Thymus (tissue), 11 donors: Measurements from ENCODE around the gene UMAD1. TPM values are rescaled to one million over a fixed set of nuclear protein-coding genes. Genes with fewer than 3 reads are reported as not detected.

ENCODE experiments used
- DNase-seq, 9 donors: peaks; one replicate each; pipeline ENCODE4 v3.0.0-alpha.2; 2013; ENCODE audit warnings: low spot score in 9 of 9, low read depth in 6 of 9, missing footprints in 1 of 9
- H3K27ac ChIP-seq, 2 donors: one replicate each; pipeline ENCODE4 v1.5.1; 2013; ENCODE audit warnings: control low read depth in 1 of 2, low read depth in 1 of 2, low read length in 1 of 2, mild to moderate bottlenecking in 1 of 2, moderate library complexity in 1 of 2
- H3K27me3 ChIP-seq, 2 donors: one replicate each; pipeline ENCODE4 v1.5.1; 2013; ENCODE audit warnings: low read length in 1 of 2; ENCODE audit not compliant: control insufficient read depth in 2 of 2, insufficient read depth in 1 of 2
- H3K36me3 ChIP-seq, 2 donors: one replicate each; pipeline ENCODE4 v1.5.1; 2013; ENCODE audit warnings: low read length in 1 of 2, mild to moderate bottlenecking in 1 of 2, moderate library complexity in 1 of 2; ENCODE audit not compliant: control insufficient read depth in 2 of 2, insufficient read depth in 2 of 2
- H3K4me1 ChIP-seq, 2 donors: one replicate each; pipeline ENCODE4 v1.5.1; 2013; ENCODE audit warnings: low read length in 2 of 2; ENCODE audit not compliant: control insufficient read depth in 2 of 2, insufficient read depth in 2 of 2
- H3K4me3 ChIP-seq, 2 donors: one replicate each; pipeline ENCODE4 v1.5.1; 2013; ENCODE audit warnings: low read length in 2 of 2, control low read depth in 1 of 2, mild to moderate bottlenecking in 1 of 2
- H3K9me3 ChIP-seq, 2 donors: one replicate each; pipeline ENCODE4 v1.5.1; 2013; ENCODE audit warnings: low read length in 1 of 2, mild to moderate bottlenecking in 1 of 2; ENCODE audit not compliant: control insufficient read depth in 2 of 2, insufficient read depth in 1 of 2
- WGBS: extraction: QIAGEN DNeasy Blood & Tissue Kit; methylation state at CpG from one replicate; pipeline ENCODE4 v1.1.7; 2013; 5-methylcytosine and 5-hydroxymethylcytosine counted together
- polyA plus RNA-seq: library from polyadenylated mRNA; stranded (reverse); fragments of 200-250 nt; gene quantifications from one replicate; pipeline ENCODE4 v1.2.3, GENCODE V29; 2013
- total RNA-seq: library from RNA; stranded (reverse); fragments of 120-200 nt; gene quantifications from one replicate; pipeline ENCODE4 v1.2.4, GENCODE V29; 2013
- donor health status: healthy.

The UMAD1 gene
- total and polyA plus RNA-seq, 2 donors, result 15.7 to 21.9 TPM

DNA sequence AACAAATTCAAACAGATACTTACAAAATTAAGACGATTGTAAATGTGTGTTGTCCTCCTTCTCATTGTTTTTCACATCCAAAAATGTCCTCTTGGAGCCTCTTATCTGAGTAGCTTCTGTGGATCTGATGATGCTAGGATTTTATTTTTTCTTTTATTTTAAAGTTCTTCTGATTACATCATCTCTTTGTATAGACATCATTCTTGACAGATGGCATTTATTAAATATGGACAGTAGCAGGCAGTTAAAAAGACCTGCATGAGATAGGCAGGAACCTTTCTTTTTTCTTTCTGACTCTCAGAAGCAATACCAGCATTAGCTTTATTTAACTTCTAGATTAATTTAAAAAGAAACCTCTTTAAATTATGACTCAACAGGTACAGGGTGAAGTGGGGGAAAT, 77.9 kb downstream of the UMAD1 start, which contains the start of gene RPA3:
TSS of gene RPA3 (minus strand) at position 116 of the 400 bp plus-strand sequence. CDS start 78,189 bp downstream, outside the sequence.
- H3K9me3 ChIP-seq, result peaks cover 1 to 13% of the 10 kb centered on the region in 2 donors
- no peaks in the 10 kb centered on the region for H3K27me3 ChIP-seq
- 97% methylated on average over 1 of the region's 1 CpG for WGBS
- no peaks in the 10 kb centered on the region for H3K36me3 ChIP-seq
- H3K4me1 ChIP-seq, result peaks cover 10 to 20% of the 10 kb centered on the region in 2 donors
- H3K27ac ChIP-seq, result peak within 1 kb of the TSS; percentile 36 to 97
- DNase-seq, result peak in 1 of 9 donors; percentile 50
- peak within 1 kb of the TSS in 1 of 2 donors; percentile 22 for H3K4me3 ChIP-seq

GRCh38 chr7:7719236-7719635, 78.7 kb downstream of the UMAD1 start:
- Histone ChIP-seq H3K27ac (peak overlapping the region; percentile 36 to 97), H3K9me3 (peaks cover 1 to 13% of the 10 kb centered on the region in 2 donors), H3K4me3 (peak overlapping the region in 1 of 2 donors; percentile 22), H3K36me3 (no peaks in the 10 kb centered on the region), H3K27me3 (no peaks in the 10 kb centered on the region), H3K4me1 (peaks cover 10 to 17% of the 10 kb centered on the region in 2 donors)
- peak; percentile 68 to 95 (median 87) for DNase-seq
- under 1% methylated on average over 2 of the region's 2 CpGs for WGBS

GRCh38 chr7:7720193-7720592, 79.6 kb downstream of the UMAD1 start:
- peak in 4 of 9 donors; percentile 31 to 69 (median 40) for DNase-seq
- H3K4me3 ChIP-seq, result no peak overlapping the region
- WGBS, result 100% methylated on average over 1 of the region's 1 CpG
- no peaks in the 10 kb centered on the region for H3K36me3 ChIP-seq
- no peaks in the 10 kb centered on the region for H3K27me3 ChIP-seq
- peaks cover 1 to 13% of the 10 kb centered on the region in 2 donors for H3K9me3 ChIP-seq
- H3K27ac ChIP-seq, result peak overlapping the region; percentile 72 to 97
- peaks cover 10 to 17% of the 10 kb centered on the region in 2 donors for H3K4me1 ChIP-seq

- H3K36me3 ChIP-seq, result no peaks in the 10 kb centered on the region
- H3K4me1 ChIP-seq, result peaks cover 10 to 17% of the 10 kb centered on the region in 2 donors
- peak in 2 of 9 donors; percentile 18 to 48 for DNase-seq
- no peaks in the 10 kb centered on the region for H3K27me3 ChIP-seq
- 95% methylated on average over 5 of the region's 5 CpGs for WGBS
- H3K9me3 ChIP-seq, result peaks cover 1 to 13% of the 10 kb centered on the region in 2 donors
- H3K27ac ChIP-seq, result peak overlapping the region in 1 of 2 donors; percentile 97
- H3K4me3 ChIP-seq, result no peak overlapping the region
These were observed 80.4 kb downstream of the UMAD1 start for GRCh38 chr7:7720750-7721621.

GRCh38 chr7:7731732-7732131, 91.2 kb downstream of the UMAD1 start:
- no peaks in the 10 kb centered on the region for H3K27me3 ChIP-seq
- no peaks in the 10 kb centered on the region for H3K36me3 ChIP-seq
- no peak overlapping the region for H3K4me3 ChIP-seq
- H3K4me1 ChIP-seq, result peaks cover 2 to 3% of the 10 kb centered on the region in 2 donors
- no peaks in the 10 kb centered on the region for H3K9me3 ChIP-seq
- no peak for DNase-seq
- H3K27ac ChIP-seq, result no peak overlapping the region

DNA sequence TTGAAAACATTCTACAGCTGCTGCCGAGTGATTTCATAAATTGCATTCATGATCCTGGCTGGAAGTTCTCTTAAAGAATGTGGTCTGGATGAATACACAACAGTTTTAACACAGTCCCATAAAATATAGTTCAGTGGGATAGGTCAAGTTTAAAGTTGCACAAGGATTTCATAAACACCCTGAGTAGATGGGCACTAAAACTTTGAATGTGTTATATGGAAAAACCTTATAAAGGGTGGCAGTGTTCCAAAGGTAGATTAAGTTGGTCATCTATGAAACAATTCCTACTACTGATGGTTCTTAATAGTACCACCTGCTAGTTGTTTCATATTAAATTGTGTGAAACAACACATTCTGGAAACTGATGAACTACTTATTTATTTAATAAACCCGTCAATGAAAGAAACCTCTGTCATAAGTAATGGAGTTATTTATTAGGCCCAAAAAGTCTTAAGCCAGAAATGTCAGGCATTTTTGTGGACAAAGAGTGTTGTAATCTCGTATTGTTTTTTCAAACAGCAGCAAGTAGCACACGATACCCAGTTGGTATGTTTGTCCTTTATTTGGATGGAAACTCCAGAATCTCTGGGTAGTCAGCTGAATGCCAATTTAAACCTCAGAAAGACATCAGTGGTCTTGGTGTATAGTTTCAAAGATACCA, 92.2 kb downstream of the UMAD1 start:
- no peak overlapping the region for H3K4me3 ChIP-seq
- H3K9me3 ChIP-seq, result no peaks in the 10 kb centered on the region
- H3K27ac ChIP-seq, result no peak overlapping the region
- H3K36me3 ChIP-seq, result no peaks in the 10 kb centered on the region
- H3K27me3 ChIP-seq, result no peaks in the 10 kb centered on the region
- peaks cover 4% of the 10 kb centered on the region in 2 donors for H3K4me1 ChIP-seq
- WGBS, result 96% methylated on average over 4 of the region's 4 CpGs
- no peak for DNase-seq

GRCh38 chr7:7736671-7737070, 96.1 kb downstream of the UMAD1 start:
- no peak overlapping the region for H3K4me3 ChIP-seq
- H3K27me3 ChIP-seq, result no peaks in the 10 kb centered on the region
- no peak for DNase-seq
- WGBS, result 94% methylated on average over 2 of the region's 2 CpGs
- peaks cover 9 to 10% of the 10 kb centered on the region in 2 donors for H3K4me1 ChIP-seq
- H3K27ac ChIP-seq, result no peak overlapping the region
- no peaks in the 10 kb centered on the region for H3K36me3 ChIP-seq
- no peaks in the 10 kb centered on the region for H3K9me3 ChIP-seq

DNA sequence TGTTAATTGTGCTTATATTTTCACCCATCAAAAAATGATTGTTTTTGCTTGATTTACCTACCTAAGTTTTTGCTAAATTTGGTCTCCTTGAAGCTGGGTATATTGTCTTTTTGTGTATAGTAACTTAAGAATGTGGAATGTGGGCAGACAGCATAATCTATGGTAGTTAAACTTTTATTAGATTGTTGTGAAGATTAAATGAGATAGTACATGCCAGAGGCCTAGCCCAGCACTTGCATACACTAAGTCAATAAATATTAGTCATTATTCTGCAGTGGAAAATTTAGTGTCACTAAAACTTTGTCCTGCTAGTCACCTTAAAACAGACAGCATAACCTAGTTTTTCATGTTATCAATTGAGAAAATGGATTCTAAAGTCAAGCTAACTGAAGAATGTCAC, 97.1 kb downstream of the UMAD1 start:
- Histone ChIP-seq H3K9me3 (no peaks in the 10 kb centered on the region), H3K4me1 (peaks cover 9 to 10% of the 10 kb centered on the region in 2 donors), H3K4me3 (no peak overlapping the region), H3K36me3 (no peaks in the 10 kb centered on the region), H3K27ac (no peak overlapping the region), H3K27me3 (no peaks in the 10 kb centered on the region)
- no peak for DNase-seq

DNA sequence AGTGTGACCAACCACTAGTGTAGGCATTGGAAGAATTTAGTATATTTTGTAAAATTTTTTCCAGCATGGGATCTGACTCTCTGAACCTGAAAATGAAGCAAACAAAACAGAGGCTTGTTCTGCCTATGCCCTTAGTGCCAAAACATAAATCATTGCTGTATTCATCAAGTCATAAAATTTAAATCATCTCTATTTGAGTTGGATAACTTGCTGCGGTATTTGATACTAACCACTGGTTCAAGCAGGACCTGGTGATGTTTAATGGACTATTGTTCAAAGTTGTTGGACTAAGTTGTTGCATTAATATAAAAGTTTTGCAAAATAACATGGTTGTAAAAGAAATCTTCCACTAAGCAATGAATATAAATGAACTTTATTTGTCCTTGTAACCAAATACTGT, 97.6 kb downstream of the UMAD1 start:
- H3K4me1 ChIP-seq, result peaks cover 9 to 10% of the 10 kb centered on the region in 2 donors
- H3K4me3 ChIP-seq, result no peak overlapping the region
- no peaks in the 10 kb centered on the region for H3K27me3 ChIP-seq
- peak overlapping the region in 1 of 2 donors; percentile 50 for H3K27ac ChIP-seq
- 97% methylated on average over 1 of the region's 1 CpG for WGBS
- no peaks in the 10 kb centered on the region for H3K9me3 ChIP-seq
- no peaks in the 10 kb centered on the region for H3K36me3 ChIP-seq
- no peak for DNase-seq
